MCF 10A (cell line): ENCODE data around the gene SLC19A3. TPM values are rescaled to one million over a fixed set of nuclear protein-coding genes. Genes with fewer than 3 reads are reported as not detected.
"Not testable (repeated sequence)": the region's sequence is repeated elsewhere in the genome, so short reads cannot be mapped to it uniquely, and the experiment has no call there.

Source experiments
- BruUV-seq: library from RNA; stranded (reverse); fragments of 400-500 nt; replicated peaks from 2 replicates; lab custom pipeline; 2021; lab: Mats Ljungman, UMichigan
- CTCF ChIA-PET: fragments of 300-600 bp; sonication (Branson Sonifier 250); formaldehyde crosslinking; extraction: SDS; loops from one replicate; lab custom pipeline; 2021; ENCODE audit warnings: antibody characterized with exemption, inconsistent platforms; lab: Yijun Ruan, JAX
- POLR2A ChIA-PET: fragments of 300-600, 350-650 bp; sonication (Branson Sonifier 250); formaldehyde crosslinking; extraction: SDS; loops from one replicate; lab custom pipeline; 2020; ENCODE audit warnings: antibody characterized with exemption, inconsistent platforms; lab: Yijun Ruan, JAX
- DNase-seq: peaks from one replicate; pipeline ENCODE4 v3.0.0-alpha.2; 2018; ENCODE audit not compliant: unreplicated experiment
- H3K27ac Mint-ChIP-seq: one replicate; pipeline ENCODE4 v1.8.0; 2022; ENCODE audit warnings: mild to moderate bottlenecking, low read depth, mixed read lengths; ENCODE audit not compliant: unreplicated experiment
- H3K27me3 Mint-ChIP-seq: one replicate; pipeline ENCODE4 v1.8.0; 2022; ENCODE audit warnings: mixed read lengths; ENCODE audit not compliant: insufficient read depth, unreplicated experiment
- H3K36me3 Mint-ChIP-seq: one replicate; pipeline ENCODE4 v1.8.0; 2022; ENCODE audit warnings: mild to moderate bottlenecking, moderate library complexity, mixed read lengths; ENCODE audit not compliant: insufficient read depth, unreplicated experiment
- H3K4me1 Mint-ChIP-seq: one replicate; pipeline ENCODE4 v1.8.0; 2022; ENCODE audit warnings: mixed read lengths; ENCODE audit not compliant: insufficient read depth, unreplicated experiment
- H3K4me3 Mint-ChIP-seq: one replicate; pipeline ENCODE4 v1.8.0; 2022; ENCODE audit warnings: mild to moderate bottlenecking, moderate library complexity, mixed read lengths; ENCODE audit not compliant: unreplicated experiment
- H3K9me3 Mint-ChIP-seq: one replicate; pipeline ENCODE4 v1.8.0; 2022; ENCODE audit warnings: mixed read lengths; ENCODE audit not compliant: unreplicated experiment
- CTCF ChIP-seq: fragments of 200-600 bp; IDR thresholded peaks from one replicate; pipeline ENCODE4 v1.8.0; 2022; ENCODE audit warnings: antibody characterized with exemption, mild to moderate bottlenecking; ENCODE audit not compliant: unreplicated experiment
- intact Hi-C: fragments of 100-400 bp; cut with micrococcal nuclease; formaldehyde crosslinking; loops from 2 replicates; pipeline ENCODE4 v1.14.1; 2022
- total RNA-seq: library from RNA; stranded (reverse); gene quantifications from 2 replicates; pipeline ENCODE4 v1.2.3, GENCODE V29; 2022

The SLC19A3 gene
- total RNA-seq, 1 experiment from 2014 or later = not detected

GRCh38 chr2:227745594-227745993 is 27.8 kb upstream of the SLC19A3 start, which contains the start of gene SCYGR8:
SCYGR8 (plus strand) TSS chr2:227745894; CDS start chr2:227745894, 0 bp downstream.
- Mint-ChIP-seq H3K9me3 (no peaks in the 10 kb centered on the region), H3K4me3 (no peak within 1 kb of the TSS), H3K27ac (no peak within 1 kb of the TSS), H3K27me3 (no peaks in the 10 kb centered on the region), H3K36me3 (no peaks in the 10 kb centered on the region), H3K4me1 (no peaks in the 10 kb centered on the region)
- no peak for DNase-seq
- no peak for TF ChIP-seq CTCF
- ChIA-PET CTCF (no interaction called here), POLR2A (no interaction called here)
- BruUV-seq = no TSS peak
- intact Hi-C loops = no loop called here

GRCh38 chr2:227740705-227741104 is 22.9 kb upstream of the SLC19A3 start:
- H3K36me3 Mint-ChIP-seq, BruUV-seq, DNase-seq, intact Hi-C loops, H3K9me3 Mint-ChIP-seq, POLR2A ChIA-PET, H3K4me1 Mint-ChIP-seq, H3K4me3 Mint-ChIP-seq, H3K27ac Mint-ChIP-seq, H3K27me3 Mint-ChIP-seq: not testable (repeated sequence)
- CTCF ChIA-PET = interaction anchor here (0.6 to 0.7 kb wide), 2 partner anchors 16 to 83 kb away, joined by 3 read pairs; no protein-coding TSS in a partner anchor

DNA sequence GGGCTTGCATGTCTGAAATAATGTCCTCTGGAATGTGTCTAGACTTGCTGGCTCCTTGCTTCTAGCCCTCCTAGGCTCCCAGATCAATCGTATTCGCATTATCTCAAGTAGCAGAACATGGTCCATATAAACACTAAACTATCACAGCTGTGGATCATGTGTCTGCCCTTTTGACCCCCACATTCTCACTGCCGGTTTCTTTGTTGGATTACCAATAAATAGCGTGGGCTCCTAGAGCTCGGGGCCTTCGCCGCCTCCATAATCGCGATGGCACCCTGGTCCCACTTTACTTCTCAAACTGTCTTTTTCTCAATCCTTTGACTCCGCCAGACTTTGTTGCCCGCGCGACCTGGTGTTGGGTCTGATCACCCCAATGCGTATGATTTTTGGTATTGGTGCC is 21.5 kb upstream of the SLC19A3 start:
- no peaks in the 10 kb centered on the region for H3K36me3 Mint-ChIP-seq
- ChIA-PET POLR2A (interaction anchor here (0.6 kb wide), 1 partner anchor 1199 kb away, joined by 3 read pairs; no protein-coding TSS in a partner anchor), CTCF (interaction anchor here (0.6 kb wide), 1 partner anchor 121 kb away, joined by 4 read pairs; no protein-coding TSS in a partner anchor)
- H3K4me1 Mint-ChIP-seq = no peaks in the 10 kb centered on the region
- no peak overlapping the region for H3K27ac Mint-ChIP-seq
- H3K27me3 Mint-ChIP-seq = peaks cover 13% of the 10 kb centered on the region
- no peak for DNase-seq
- H3K9me3 Mint-ChIP-seq = no peaks in the 10 kb centered on the region
- intact Hi-C loops = no loop called here
- no TSS peak for BruUV-seq
- H3K4me3 Mint-ChIP-seq = no peak overlapping the region
- no peak for TF ChIP-seq CTCF

DNA sequence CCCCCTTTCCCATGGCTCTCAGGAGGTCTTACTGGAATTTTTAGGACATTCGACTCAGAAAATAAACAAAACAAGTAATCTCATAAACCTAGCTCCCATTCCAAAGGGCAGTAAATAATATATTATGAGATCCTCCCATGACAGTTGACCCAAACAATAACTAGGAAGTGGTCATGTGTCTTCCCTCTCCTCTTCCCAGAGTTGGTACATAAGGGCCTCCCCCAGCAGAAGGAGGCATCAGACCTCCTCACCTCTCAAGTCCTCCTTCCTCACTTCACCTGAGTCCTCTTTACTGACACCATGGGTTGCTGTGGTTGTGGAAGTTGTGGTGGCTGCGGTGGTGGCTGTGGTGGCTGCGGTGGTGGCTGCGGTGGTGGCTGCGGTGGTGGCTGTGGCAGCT is 10.2 kb upstream of the SLC19A3 start, which contains the start of gene SCYGR7:
Gene SCYGR7, plus strand, starts transcription at position 301 of the 400 bp plus-strand sequence. Its CDS starts 0 bp downstream, at position 301.
- H3K4me3 Mint-ChIP-seq = no peak within 1 kb of the TSS
- ChIA-PET POLR2A (no interaction called here), CTCF (no interaction called here)
- H3K9me3 Mint-ChIP-seq = no peaks in the 10 kb centered on the region
- H3K27me3 Mint-ChIP-seq = no peaks in the 10 kb centered on the region
- H3K36me3 Mint-ChIP-seq = no peaks in the 10 kb centered on the region
- no peak within 1 kb of the TSS for H3K27ac Mint-ChIP-seq
- no peaks in the 10 kb centered on the region for H3K4me1 Mint-ChIP-seq
- no TSS peak for BruUV-seq
- DNase-seq = no peak
- TF ChIP-seq CTCF = no peak
- intact Hi-C loops = no loop called here
